K562 (cell line): ENCODE results near the gene AMIGO1. TPM values are rescaled to one million over a fixed set of nuclear protein-coding genes. Genes with fewer than 3 reads are reported as not detected.

Source experiments
- ATAC-seq: fragments of 200-7000 bp; cut with Tn5 transposase; 3 replicates; pipeline ENCODE4 v1.9.1; 2020; ENCODE audit warnings: moderate library complexity
- BruUV-seq: library from RNA; stranded (reverse); fragments of 400-500 nt; replicated peaks from 2 replicates; lab custom pipeline; 2021; lab: Mats Ljungman, UMichigan
- CTCF ChIA-PET: fragments of 300-600 bp; formaldehyde crosslinking; extraction: SDS; loops from one replicate; lab custom pipeline; 2021; ENCODE audit warnings: low intra/inter-chr PET ratio; lab: Yijun Ruan, JAX
- POLR2A ChIA-PET: fragments of 300-600, 350-650 bp; sonication (Branson Sonifier 250); formaldehyde crosslinking; extraction: SDS; loops from one replicate; lab custom pipeline; 2021; ENCODE audit warnings: antibody characterized with exemption, inconsistent platforms; lab: Yijun Ruan, JAX
- DNase-seq, 4 experiments: peaks; one replicate each; pipeline versions ENCODE4 v3.0.0 to v3.0.0-alpha.2; 2011 to 2018; ENCODE audit warnings: low spot score in 3 of 4, mixed read lengths in 3 of 4; ENCODE audit errors: extremely low read depth in 1 of 4
- FAIRE-seq: peaks from 2 replicates; lab custom pipeline; 2011; peaks lifted over from hg19 to GRCh38; lab: Jason Lieb, UNC
- H2AFZ ChIP-seq: 2 replicates; pipeline ENCODE4 v1.6.0; 2011; ENCODE audit warnings: low read depth, low read length, control low read depth, inconsistent platforms
- H3K27ac ChIP-seq: fragments of 200-600 bp; 3 replicates; pipeline ENCODE4 v1.8.0; 2011; ENCODE audit warnings: low read depth, mild to moderate bottlenecking, control low read depth, inconsistent platforms, low read length, moderate library complexity, mixed read lengths; ENCODE audit errors: extremely low read depth
- H3K27me3 ChIP-seq, 2 experiments: fragments of 300-600 bp in 1 of 2; 2 replicates in 1 of 2; 3 replicates in 1 of 2; pipeline versions ENCODE4 v1.6.0 to v1.8.0; 2011; ENCODE audit warnings: inconsistent platforms in 2 of 2, low read length in 2 of 2, mild to moderate bottlenecking in 1 of 2, mixed read lengths in 1 of 2, moderate library complexity in 1 of 2; ENCODE audit not compliant: control insufficient read depth in 2 of 2, insufficient read depth in 2 of 2
- H3K36me3 ChIP-seq: fragments of 300-600 bp; 3 replicates; pipeline ENCODE4 v1.8.0; 2011; ENCODE audit warnings: mild to moderate bottlenecking, low read length, inconsistent platforms; ENCODE audit not compliant: control insufficient read depth, insufficient read depth
- H3K4me1 ChIP-seq, 2 experiments: fragments of 200-600 bp in 1 of 2; replicated peaks in 1 of 2; 2 replicates in 1 of 2; 3 replicates in 1 of 2; pipeline versions ENCODE4 v1.5.1 to v1.8.0; 2011; ENCODE audit warnings: inconsistent platforms in 2 of 2, low read length in 2 of 2, mild to moderate bottlenecking in 1 of 2, mixed read lengths in 1 of 2, moderate library complexity in 1 of 2; ENCODE audit not compliant: control insufficient read depth in 2 of 2, insufficient read depth in 2 of 2
- H3K4me2 ChIP-seq: 2 replicates; pipeline ENCODE4 v1.6.1; 2011; ENCODE audit warnings: low read length, control low read depth, inconsistent platforms, mixed read lengths; ENCODE audit not compliant: insufficient read depth
- H3K4me3 ChIP-seq: fragments of 200-600 bp; sonication (generic), shearing (Covaris generic); 2 replicates; pipeline ENCODE4 v1.5.1; 2016; ENCODE audit warnings: control low read depth, inconsistent platforms
- H3K79me2 ChIP-seq: fragments of 200-600 bp; 3 replicates; pipeline ENCODE4 v1.8.0; 2011; ENCODE audit warnings: low read length, inconsistent platforms; ENCODE audit not compliant: control insufficient read depth, insufficient read depth
- H3K9ac ChIP-seq, 2 experiments: 2 replicates each; pipeline versions ENCODE4 v1.6.0 to v1.6.1; 2011; ENCODE audit warnings: low read depth in 2 of 2, low read length in 2 of 2, control low read depth in 1 of 2, inconsistent platforms in 1 of 2, mild to moderate bottlenecking in 1 of 2, mixed read lengths in 1 of 2; ENCODE audit not compliant: insufficient read depth in 1 of 2
- H3K9me1 ChIP-seq: one replicate; pipeline ENCODE4 v1.6.0; 2011; ENCODE audit warnings: inconsistent platforms, mild to moderate bottlenecking, low read length, moderate library complexity; ENCODE audit not compliant: control insufficient read depth, insufficient read depth
- H3K9me3 ChIP-seq: replicated peaks from 2 replicates; pipeline ENCODE4 v1.5.1; 2011; ENCODE audit warnings: low read depth, low read length, inconsistent platforms; ENCODE audit not compliant: control insufficient read depth, insufficient read depth
- H4K20me1 ChIP-seq: replicated peaks from 2 replicates; pipeline ENCODE4 v1.6.1; 2011; ENCODE audit warnings: low read length, inconsistent platforms, mixed read lengths; ENCODE audit not compliant: control insufficient read depth, insufficient read depth
- ADNP ChIP-seq: fragments of 200-800 bp; sonication (Bioruptor generic); IDR thresholded peaks from 2 replicates; pipeline ENCODE4 v1.6.1; 2016; ENCODE audit warnings: missing genetic modification characterization, missing compliant biosample characterization
- FOSL1 ChIP-seq: fragments of 200-800 bp; sonication (Bioruptor generic); conservative IDR thresholded peaks from 2 replicates; pipeline ENCODE4 v1.6.1; 2016; ENCODE audit warnings: missing genetic modification characterization, missing compliant biosample characterization
- MAFF ChIP-seq: IDR thresholded peaks from 2 replicates; pipeline ENCODE4 v1.6.1; 2012; ENCODE audit warnings: low read length, improper control_type of control experiment
- MTA2 ChIP-seq: fragments of 450-650 bp; IDR thresholded peaks from 2 replicates; pipeline ENCODE4 v1.6.1; 2016; ENCODE audit warnings: low read depth
- MYC ChIP-seq, 2 experiments: fragments of 250-450 bp in 1 of 2; sonication (Bioruptor Pico) in 1 of 2; IDR thresholded peaks; 2 replicates each; pipeline versions ENCODE4 v1.5.1 to v1.6.1; 2012 to 2021; ENCODE audit warnings: low read depth in 2 of 2, borderline replicate concordance in 1 of 2, improper control_type of control experiment in 1 of 2, low read length in 1 of 2, mild to moderate bottlenecking in 1 of 2, moderate library complexity in 1 of 2
- SMAD3 ChIP-seq: fragments of 450-650 bp; formaldehyde crosslinking; conservative IDR thresholded peaks from 2 replicates; pipeline ENCODE4 v1.4.0; 2020; ENCODE audit warnings: mild to moderate bottlenecking
- TAF9B ChIP-seq: fragments of 450-650 bp; IDR thresholded peaks from 2 replicates; pipeline ENCODE4 v1.6.1; 2018; ENCODE audit warnings: mild to moderate bottlenecking; ENCODE audit not compliant: partially characterized antibody
- XRCC4 ChIP-seq: IDR thresholded peaks from one replicate; pipeline ENCODE4 v1.6.1; 2011; ENCODE audit not compliant: insufficient read depth, insufficient read length; ENCODE audit errors: extremely low read depth
- ZBTB11 ChIP-seq, 3 experiments: fragments of 200-800 bp in 1 of 3; fragments of 250-450 bp in 1 of 3; fragments of 450-650 bp in 1 of 3; sonication (Bioruptor Pico) in 1 of 3; sonication (Bioruptor generic) in 1 of 3; formaldehyde crosslinking in 1 of 3; IDR thresholded peaks; 2 replicates each; pipeline versions ENCODE4 v1.6.1 to v1.8.0; 2016 to 2022; ENCODE audit warnings: mild to moderate bottlenecking in 2 of 3, missing genetic modification characterization in 2 of 3, missing compliant biosample characterization in 1 of 3, moderate library complexity in 1 of 3
- ZNF140 ChIP-seq: fragments of 250-450 bp; sonication (Bioruptor Pico); IDR thresholded peaks from 2 replicates; pipeline ENCODE4 v1.8.0; 2021; ENCODE audit warnings: moderate library complexity, mild to moderate bottlenecking, inconsistent platforms
- WGBS: fragments of 100-300 bp; shearing (Covaris generic); methylation state at CpG from one replicate; pipeline ENCODE4 v1.1.6; 2016; ENCODE audit warnings: low coverage, mixed read lengths; ENCODE audit not compliant: insufficient coverage; ENCODE audit errors: missing lambda C conversion rate; 5-methylcytosine and 5-hydroxymethylcytosine counted together
- in situ Hi-C: fragments of 300-500 bp; cut with MboI; formaldehyde crosslinking; loops from 4 replicates; pipeline ENCODE4 v1.15.0; 2018; ENCODE audit warnings: inconsistent platforms, mixed read lengths
- intact Hi-C: fragments of 100-400 bp; cut with micrococcal nuclease; formaldehyde crosslinking; loops from 2 replicates; pipeline ENCODE4 v1.14.2; 2022
- polyA plus RNA-seq, 8 experiments: library from polyadenylated mRNA; depleted of rRNA in 4 of 8; stranded (reverse) in 5 of 8; unstranded in 3 of 8; fragments of >200 nt; fragmentation: Nextera tagmentation in 2 of 8; fragmentation: Illumina TruSeq in 1 of 8; extraction: Ambion mirVana in 2 of 8; extraction: Trizol in 1 of 8; gene quantifications; 2 replicates each; pipeline versions ENCODE4 v1.2.1 to v1.2.3, GENCODE V29; 2011 to 2014; ENCODE audit warnings: inconsistent platforms in 1 of 8, missing spikeins in 1 of 8
- total RNA-seq, 7 experiments: library from RNA; depleted of rRNA in 6 of 7; stranded (reverse); fragments of >200 nt in 6 of 7; fragmentation: Illumina TruSeq in 2 of 7; extraction: Trizol in 2 of 7; gene quantifications; 2 replicates each; pipeline versions ENCODE4 v1.2.1 to v1.2.3, GENCODE V29; 2011 to 2021; ENCODE audit warnings: low replicate concordance in 1 of 7
- TF ChIP-seq, protein P1 (sequence below), 2 experiments: fragments of 450-650 bp; IDR thresholded peaks; 2 replicates each; pipeline ENCODE4 v1.6.1; 2016

Gene AMIGO1
- total and polyA plus RNA-seq, 9 of the 15 experiments (the other 6 are each of a cell fraction or from before 2014, with no cell fraction given): 0.24 to 1.0 (median 0.54) TPM

GRCh38 chr1:109508873-109509175, 703 bp downstream of the AMIGO1 start:
- BruUV-seq: no TSS peak
- H3K9me1 ChIP-seq: no peaks in the 10 kb centered on the region
- DNase-seq: no peak
- H3K27ac ChIP-seq: no peak overlapping the region
- CTCF ChIA-PET: no interaction called here
- intact Hi-C loops: no loop called here
- POLR2A ChIA-PET: interaction anchor here (0.6 to 5.0 kb wide), 6 partner anchors 9 to 956 kb away, joined by 3 to 24 read pairs (median 6); partner anchors contain the start of gene CYB561D1
- peak overlapping the region; percentile 90; the same call in 1 of the 2 replicates for H3K4me2 ChIP-seq
- ATAC-seq: no peak; the same call in 2 of the 3 replicates
- no peaks in the 10 kb centered on the region for H3K79me2 ChIP-seq
- H2AFZ ChIP-seq: no peak overlapping the region
- WGBS: 46% methylated on average over 7 of the region's 7 CpGs
- in situ Hi-C loops: no loop called here
- FAIRE-seq: no peak
- H3K4me1 ChIP-seq: peaks cover 5 to 21% of the 10 kb centered on the region in 2 experiments
- peak overlapping the region; percentile 48; the same call in 1 of the 2 replicates for H3K4me3 ChIP-seq
- no peaks in the 10 kb centered on the region for H3K9me3 ChIP-seq
- H4K20me1 ChIP-seq: peaks cover 8% of the 10 kb centered on the region; the same call in 1 of the 2 replicates
- peak overlapping the region in 1 of 2 experiments; percentile 87; a peak in 2 of 4 replicates for H3K9ac ChIP-seq
- H3K27me3 ChIP-seq: peaks cover 13 to 45% of the 10 kb centered on the region in 2 experiments
- H3K36me3 ChIP-seq: no peaks in the 10 kb centered on the region
- TF ChIP-seq ZNF140 (no peak), MYC (IDR thresholded peaks at IDR 0.05; ENCODE audit: low read depth, low read length) (no peak), MYC (CRISPR knock-in tag; IDR thresholded peaks at IDR 0.05; ENCODE audit: borderline replicate concordance, low read depth) (no peak), MTA2 (no peak), ADNP (tag) (no peak), SMAD3 (CRISPR knock-in tag) (no peak), TAF9B (no peak), ZBTB11 (CRISPR knock-in tag; IDR thresholded peaks at IDR 0.05) (no peak), FOSL1 (tag) (no peak), XRCC4 (no peak), MAFF (no peak)
- TF ChIP-seq, protein P1, sequence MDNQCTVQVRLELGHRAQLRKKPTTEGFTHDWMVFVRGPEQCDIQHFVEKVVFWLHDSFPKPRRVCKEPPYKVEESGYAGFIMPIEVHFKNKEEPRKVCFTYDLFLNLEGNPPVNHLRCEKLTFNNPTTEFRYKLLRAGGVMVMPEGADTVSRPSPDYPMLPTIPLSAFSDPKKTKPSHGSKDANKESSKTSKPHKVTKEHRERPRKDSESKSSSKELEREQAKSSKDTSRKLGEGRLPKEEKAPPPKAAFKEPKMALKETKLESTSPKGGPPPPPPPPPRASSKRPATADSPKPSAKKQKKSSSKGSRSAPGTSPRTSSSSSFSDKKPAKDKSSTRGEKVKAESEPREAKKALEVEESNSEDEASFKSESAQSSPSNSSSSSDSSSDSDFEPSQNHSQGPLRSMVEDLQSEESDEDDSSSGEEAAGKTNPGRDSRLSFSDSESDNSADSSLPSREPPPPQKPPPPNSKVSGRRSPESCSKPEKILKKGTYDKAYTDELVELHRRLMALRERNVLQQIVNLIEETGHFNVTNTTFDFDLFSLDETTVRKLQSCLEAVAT (IDR thresholded peaks at IDR 0.05): no peak
